Hepatocyte (in vitro differentiated cells): ENCODE measurements around the gene CEP112. TPM values are rescaled to one million over a fixed set of nuclear protein-coding genes. Genes with fewer than 3 reads are reported as not detected.
A peak's percentile ranks its signal among the peaks of the same experiment; 100 is the strongest.

Experiments
- DNase-seq: peaks from one replicate; pipeline ENCODE4 v3.0.0-alpha.2; 2016; ENCODE audit warnings: low spot score
- H2AFZ ChIP-seq: fragments of 200-600 bp; sonication (generic); 2 replicates; pipeline ENCODE4 v1.6.0; 2016; ENCODE audit warnings: antibody characterized with exemption, mild to moderate bottlenecking
- H3K27ac ChIP-seq: fragments of 200-600 bp; sonication (generic); 2 replicates; pipeline ENCODE4 v1.5.1; 2016; ENCODE audit warnings: mild to moderate bottlenecking
- H3K27me3 ChIP-seq: fragments of 200-600 bp; sonication (generic); 2 replicates; pipeline ENCODE4 v1.6.1; 2016
- H3K36me3 ChIP-seq: fragments of 200-600 bp; sonication (generic); replicated peaks from 2 replicates; pipeline ENCODE4 v1.5.1; 2016; ENCODE audit warnings: low read depth; ENCODE audit not compliant: insufficient read depth
- H3K4me1 ChIP-seq: fragments of 200-600 bp; sonication (generic); 2 replicates; pipeline ENCODE4 v1.5.1; 2016; ENCODE audit warnings: mild to moderate bottlenecking, moderate library complexity; ENCODE audit not compliant: insufficient read depth
- H3K4me2 ChIP-seq: fragments of 200-600 bp; sonication (generic); 2 replicates; pipeline ENCODE4 v1.6.0; 2016
- H3K4me3 ChIP-seq: fragments of 200-600 bp; sonication (generic); 2 replicates; pipeline ENCODE4 v1.5.1; 2016; ENCODE audit warnings: mild to moderate bottlenecking
- H3K79me2 ChIP-seq: fragments of 200-600 bp; sonication (generic); 2 replicates; pipeline ENCODE4 v1.6.0; 2017; ENCODE audit warnings: mild to moderate bottlenecking
- H3K9me2 ChIP-seq: fragments of 200-600 bp; sonication (generic); replicated peaks from 2 replicates; pipeline ENCODE4 v1.6.0; 2017; ENCODE audit warnings: mild to moderate bottlenecking; ENCODE audit not compliant: insufficient read depth
- H3K9me3 ChIP-seq: fragments of 200-600 bp; sonication (generic); 2 replicates; pipeline ENCODE4 v1.5.1; 2016; ENCODE audit warnings: low read depth, mild to moderate bottlenecking
- H4K20me1 ChIP-seq: fragments of 200-600 bp; sonication (generic); 2 replicates; pipeline ENCODE4 v1.6.0; 2016; ENCODE audit warnings: mild to moderate bottlenecking; ENCODE audit not compliant: insufficient read depth, poor library complexity, severe bottlenecking
- EZH2 ChIP-seq: fragments of 200-600 bp; sonication (generic); IDR thresholded peaks from 2 replicates; pipeline ENCODE4 v1.6.1; 2016; ENCODE audit warnings: antibody characterized with exemption, mild to moderate bottlenecking, borderline replicate concordance
- EZH2phosphoT487 ChIP-seq: fragments of 200-600 bp; sonication (generic); IDR thresholded peaks from one replicate; pipeline ENCODE4 v1.6.1; 2018; ENCODE audit warnings: antibody characterized with exemption, mild to moderate bottlenecking, low read depth, moderate library complexity; ENCODE audit not compliant: unreplicated experiment, severe bottlenecking
- WGBS: methylation state at CpG from one replicate; pipeline ENCODE4 v1.1.6; 2016; ENCODE audit warnings: low lambda C conversion rate; ENCODE audit errors: missing lambda C conversion rate; 5-methylcytosine and 5-hydroxymethylcytosine counted together
- polyA plus RNA-seq: library from polyadenylated mRNA; unstranded; fragments of >200 nt; fragmentation: Nextera tagmentation; extraction: Ambion mirVana; gene quantifications from 2 replicates; pipeline ENCODE4 v1.2.1, GENCODE V29; 2016
- total RNA-seq: library from RNA; depleted of rRNA; stranded (reverse); fragments of >200 nt; gene quantifications from 2 replicates; pipeline ENCODE4 v1.2.3, GENCODE V29; 2014
- TF ChIP-seq, protein P1 (sequence below): fragments of 200-600 bp; sonication (generic); IDR thresholded peaks from 2 replicates; pipeline ENCODE4 v1.5.1; 2016; ENCODE audit warnings: antibody characterized with exemption, mild to moderate bottlenecking; ENCODE audit not compliant: poor library complexity

Gene CEP112
- total and polyA plus RNA-seq, 2 experiments from 2014 or later, result 7.1 to 9.7 TPM

GRCh38 chr17:65730711-65731169 is 461.2 kb downstream of the CEP112 start:
- 70% methylated on average over 3 of the region's 3 CpGs for WGBS
- Histone ChIP-seq H3K4me2 (peak overlapping the region; percentile 24), H3K27ac (no peak overlapping the region)

DNA sequence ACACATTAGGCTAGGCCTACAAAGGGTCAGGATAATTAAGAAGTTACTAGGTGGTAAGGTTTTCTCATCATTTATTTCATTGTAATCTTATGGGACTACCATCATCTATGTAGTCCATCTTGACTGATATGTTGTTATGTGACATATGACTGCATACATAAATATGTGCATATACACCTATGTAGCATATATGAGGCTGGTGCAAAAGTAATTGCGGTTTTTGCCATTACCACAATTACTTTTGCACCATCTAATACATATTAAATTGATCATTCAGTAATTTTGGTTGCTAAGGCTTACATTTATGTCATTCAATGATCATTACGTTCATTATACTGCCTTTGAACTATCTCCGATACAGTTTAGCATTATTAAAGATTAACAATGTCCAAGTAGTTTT is 462.7 kb downstream of the CEP112 start:
- H4K20me1 ChIP-seq, result no peaks in the 10 kb centered on the region
- H3K4me3 ChIP-seq, result no peak overlapping the region
- H3K27me3 ChIP-seq, result no peaks in the 10 kb centered on the region
- H3K9me2 ChIP-seq, result no peaks in the 10 kb centered on the region
- H3K79me2 ChIP-seq, result no peaks in the 10 kb centered on the region
- no peaks in the 10 kb centered on the region for H3K4me1 ChIP-seq
- H3K4me2 ChIP-seq, result no peak overlapping the region
- no peak for DNase-seq
- no peaks in the 10 kb centered on the region for H3K9me3 ChIP-seq
- H2AFZ ChIP-seq, result no peak overlapping the region
- no peak overlapping the region for H3K27ac ChIP-seq
- 96% methylated on average over 3 of the region's 3 CpGs for WGBS
- H3K36me3 ChIP-seq, result no peaks in the 10 kb centered on the region
- TF ChIP-seq EZH2, result no peak
- no peak for TF ChIP-seq EZH2phosphoT487
- TF ChIP-seq, protein P1, sequence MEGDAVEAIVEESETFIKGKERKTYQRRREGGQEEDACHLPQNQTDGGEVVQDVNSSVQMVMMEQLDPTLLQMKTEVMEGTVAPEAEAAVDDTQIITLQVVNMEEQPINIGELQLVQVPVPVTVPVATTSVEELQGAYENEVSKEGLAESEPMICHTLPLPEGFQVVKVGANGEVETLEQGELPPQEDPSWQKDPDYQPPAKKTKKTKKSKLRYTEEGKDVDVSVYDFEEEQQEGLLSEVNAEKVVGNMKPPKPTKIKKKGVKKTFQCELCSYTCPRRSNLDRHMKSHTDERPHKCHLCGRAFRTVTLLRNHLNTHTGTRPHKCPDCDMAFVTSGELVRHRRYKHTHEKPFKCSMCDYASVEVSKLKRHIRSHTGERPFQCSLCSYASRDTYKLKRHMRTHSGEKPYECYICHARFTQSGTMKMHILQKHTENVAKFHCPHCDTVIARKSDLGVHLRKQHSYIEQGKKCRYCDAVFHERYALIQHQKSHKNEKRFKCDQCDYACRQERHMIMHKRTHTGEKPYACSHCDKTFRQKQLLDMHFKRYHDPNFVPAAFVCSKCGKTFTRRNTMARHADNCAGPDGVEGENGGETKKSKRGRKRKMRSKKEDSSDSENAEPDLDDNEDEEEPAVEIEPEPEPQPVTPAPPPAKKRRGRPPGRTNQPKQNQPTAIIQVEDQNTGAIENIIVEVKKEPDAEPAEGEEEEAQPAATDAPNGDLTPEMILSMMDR, result no peak

More at GRCh38 chr17:65730711-65731169, 461.2 kb downstream of the CEP112 start:
- H3K36me3 ChIP-seq, result no peaks in the 10 kb centered on the region
- peak; percentile 11 for DNase-seq
- H4K20me1 ChIP-seq, result no peaks in the 10 kb centered on the region
- no peaks in the 10 kb centered on the region for H3K9me3 ChIP-seq
- H3K27me3 ChIP-seq, result no peaks in the 10 kb centered on the region
- H3K9me2 ChIP-seq, result no peaks in the 10 kb centered on the region
- no peak overlapping the region for H2AFZ ChIP-seq
- H3K4me3 ChIP-seq, result no peak overlapping the region
- no peak for TF ChIP-seq EZH2phosphoT487
- TF ChIP-seq EZH2, result no peak
- TF ChIP-seq, protein P1, result no peak
- no peaks in the 10 kb centered on the region for H3K79me2 ChIP-seq
- no peaks in the 10 kb centered on the region for H3K4me1 ChIP-seq

DNA sequence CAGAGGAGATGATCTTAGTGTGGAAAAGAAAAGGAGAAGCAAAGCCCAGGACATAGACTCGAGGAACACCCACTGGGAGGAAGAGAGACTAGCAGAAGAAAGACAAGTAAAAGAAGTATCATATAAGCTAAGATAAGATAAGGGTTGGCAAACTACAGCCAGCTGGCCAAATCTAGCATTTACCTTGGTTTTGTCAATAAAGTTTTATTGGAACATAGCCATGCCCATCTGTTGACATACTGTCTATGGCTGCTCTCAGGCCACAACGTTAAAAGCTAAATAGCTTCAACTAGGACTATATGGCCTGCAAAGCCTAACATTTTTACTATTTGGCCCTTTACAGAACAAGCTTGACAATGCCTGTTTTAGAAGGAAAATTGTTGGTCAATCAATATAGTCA is 464.1 kb downstream of the CEP112 start:
- no peaks in the 10 kb centered on the region for H3K4me1 ChIP-seq
- no peaks in the 10 kb centered on the region for H3K36me3 ChIP-seq
- DNase-seq, result no peak
- no peaks in the 10 kb centered on the region for H3K27me3 ChIP-seq
- TF ChIP-seq EZH2, result no peak
- TF ChIP-seq EZH2phosphoT487, result no peak
- TF ChIP-seq, protein P1, result no peak
- H4K20me1 ChIP-seq, result no peaks in the 10 kb centered on the region
- H3K79me2 ChIP-seq, result no peaks in the 10 kb centered on the region
- no peak overlapping the region for H3K4me2 ChIP-seq
- H3K9me3 ChIP-seq, result no peaks in the 10 kb centered on the region
- no peak overlapping the region for H3K27ac ChIP-seq
- no peak overlapping the region for H3K4me3 ChIP-seq
- H2AFZ ChIP-seq, result no peak overlapping the region
- no peaks in the 10 kb centered on the region for H3K9me2 ChIP-seq
- 64% methylated on average over 2 of the region's 2 CpGs for WGBS

DNA sequence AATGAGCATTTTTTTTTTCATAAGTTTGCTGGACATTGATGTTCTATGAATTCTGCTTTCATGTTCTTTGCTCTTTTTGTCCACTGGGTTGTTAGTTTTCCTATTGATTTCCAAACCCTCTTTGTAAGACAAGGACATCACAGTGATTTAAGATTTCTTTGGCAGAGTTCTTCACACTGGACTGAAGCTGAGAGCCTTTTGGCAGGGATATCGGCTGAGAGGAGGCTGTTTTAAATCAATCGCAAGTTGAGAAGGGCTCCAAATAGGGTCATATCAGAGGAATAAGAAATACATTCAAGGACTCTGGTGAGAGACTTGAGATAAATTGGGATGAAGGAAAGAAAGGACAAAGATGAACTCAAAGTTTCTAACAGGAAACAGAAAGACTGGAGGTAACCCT is 464.7 kb downstream of the CEP112 start:
- no peaks in the 10 kb centered on the region for H3K36me3 ChIP-seq
- WGBS, result 68% methylated on average over 2 of the region's 2 CpGs
- H3K79me2 ChIP-seq, result no peaks in the 10 kb centered on the region
- no peaks in the 10 kb centered on the region for H3K9me3 ChIP-seq
- no peak overlapping the region for H2AFZ ChIP-seq
- no peaks in the 10 kb centered on the region for H3K27me3 ChIP-seq
- no peaks in the 10 kb centered on the region for H3K4me1 ChIP-seq
- no peaks in the 10 kb centered on the region for H3K9me2 ChIP-seq
- no peaks in the 10 kb centered on the region for H4K20me1 ChIP-seq
- H3K4me3 ChIP-seq, result no peak overlapping the region
- DNase-seq, result no peak
- no peak overlapping the region for H3K4me2 ChIP-seq
- TF ChIP-seq EZH2phosphoT487 (no peak), EZH2 (no peak)
- TF ChIP-seq, protein P1, result no peak
- H3K27ac ChIP-seq, result no peak overlapping the region
